HEK293 (cell line): Measurements from ENCODE around the gene HMSD.
A peak's percentile ranks its signal among the peaks of the same experiment; 100 is the strongest.
"Not testable (repeated sequence)": the region's sequence is repeated elsewhere in the genome, so short reads cannot be mapped to it uniquely, and the experiment has no call there.

Experiments used
- CTCF ChIA-PET: fragments of 350-600 bp; formaldehyde crosslinking; extraction: SDS; loops from one replicate; lab custom pipeline; 2021; ENCODE audit warnings: antibody characterized with exemption; lab: Yijun Ruan, JAX
- POLR2A ChIA-PET: fragments of 300-600 bp; formaldehyde crosslinking; extraction: SDS; loops from one replicate; lab custom pipeline; 2020; ENCODE audit warnings: antibody characterized with exemption, inconsistent platforms; lab: Yijun Ruan, JAX
- H3K27ac ChIP-seq: fragments of 200-500 bp; sonication (Bioruptor generic); 2 replicates; pipeline ENCODE4 v1.5.1; 2014; ENCODE audit warnings: low read depth, low read length, control low read depth, inconsistent platforms; ENCODE audit errors: extremely low read depth
- H3K36me3 ChIP-seq, 2 experiments: fragments of 200-500 bp in 1 of 2; sonication (Bioruptor generic) in 1 of 2; 1 replicate in 1 of 2; 2 replicates in 1 of 2; pipeline ENCODE4 v1.5.1; 2014 to 2017; ENCODE audit warnings: inconsistent platforms in 2 of 2, low read length in 2 of 2; ENCODE audit not compliant: control insufficient read depth in 2 of 2, insufficient read depth in 1 of 2
- H3K4me1 ChIP-seq: fragments of 200-500 bp; sonication (Bioruptor generic); 2 replicates; pipeline ENCODE4 v1.5.1; 2014; ENCODE audit warnings: mild to moderate bottlenecking, low read length, inconsistent platforms; ENCODE audit not compliant: control insufficient read depth, insufficient read depth
- H3K4me3 ChIP-seq: 2 replicates; pipeline ENCODE4 v1.5.1; 2011; ENCODE audit warnings: low read depth, mild to moderate bottlenecking, control low read depth, low read length, moderate library complexity
- H3K9me3 ChIP-seq: fragments of 200-500 bp; sonication (Bioruptor generic); 2 replicates; pipeline ENCODE4 v1.5.1; 2014; ENCODE audit warnings: low read depth, low read length, inconsistent platforms; ENCODE audit not compliant: control insufficient read depth, insufficient read depth
- HOXD13 ChIP-seq: sonication (generic); formaldehyde crosslinking; IDR thresholded peaks from 2 replicates; pipeline ENCODE4 v1.8.0; 2022; ENCODE audit warnings: missing genetic modification reagents, borderline replicate concordance
- REPIN1 ChIP-seq: fragments of 450-650 bp; formaldehyde crosslinking; IDR thresholded peaks from 2 replicates; pipeline ENCODE4 v1.5.1; 2017; ENCODE audit warnings: missing biosample characterization, missing genetic modification characterization, low read depth
- SCRT2 ChIP-seq: fragments of 450-650 bp; formaldehyde crosslinking; IDR thresholded peaks from 2 replicates; pipeline ENCODE4 v1.5.1; 2016; ENCODE audit warnings: missing biosample characterization, missing genetic modification characterization
- ZBTB20 ChIP-seq: fragments of 450-650 bp; formaldehyde crosslinking; IDR thresholded peaks from 2 replicates; pipeline ENCODE4 v1.5.1; 2016; ENCODE audit warnings: missing biosample characterization, missing genetic modification characterization
- ZBTB21 ChIP-seq: fragments of 450-650 bp; formaldehyde crosslinking; IDR thresholded peaks from 2 replicates; pipeline ENCODE4 v1.5.1; 2017; ENCODE audit warnings: missing biosample characterization, missing genetic modification characterization
- ZBTB26 ChIP-seq: fragments of 450-650 bp; formaldehyde crosslinking; optimal IDR thresholded peaks from 2 replicates; pipeline ENCODE3; 2016; ENCODE audit warnings: missing biosample characterization, mild to moderate bottlenecking, missing genetic modification characterization
- ZFP3 ChIP-seq: fragments of 450-650 bp; formaldehyde crosslinking; IDR thresholded peaks from 2 replicates; pipeline ENCODE4 v1.5.1; 2016; ENCODE audit warnings: low read depth, missing biosample characterization, missing genetic modification characterization
- ZNF146 ChIP-seq: fragments of 450-650 bp; formaldehyde crosslinking; IDR thresholded peaks from 2 replicates; pipeline ENCODE4 v1.5.1; 2016; ENCODE audit warnings: missing biosample characterization, missing genetic modification characterization
- ZNF24 ChIP-seq: fragments of 450-650 bp; formaldehyde crosslinking; IDR thresholded peaks from 2 replicates; pipeline ENCODE4 v1.5.1; 2016; ENCODE audit warnings: missing biosample characterization, missing genetic modification characterization
- ZNF248 ChIP-seq: fragments of 450-650 bp; formaldehyde crosslinking; IDR thresholded peaks from 2 replicates; pipeline ENCODE4 v1.5.1; 2017; ENCODE audit warnings: missing biosample characterization, missing genetic modification characterization
- ZNF274 ChIP-seq, 2 experiments: fragments of 200-500 bp in 1 of 2; fragments of 450-650 bp in 1 of 2; sonication (Bioruptor generic) in 1 of 2; formaldehyde crosslinking in 1 of 2; IDR thresholded peaks; 2 replicates each; pipeline versions ENCODE4 v1.5.1 to v1.6.1; 2014 to 2016; ENCODE audit warnings: borderline replicate concordance in 1 of 2, inconsistent platforms in 1 of 2, low read length in 1 of 2, missing biosample characterization in 1 of 2, missing genetic modification characterization in 1 of 2
- ZNF335 ChIP-seq: fragments of 450-650 bp; formaldehyde crosslinking; conservative IDR thresholded peaks from 2 replicates; pipeline ENCODE4 v1.5.1; 2016; ENCODE audit warnings: missing biosample characterization, missing genetic modification characterization
- ZNF514 ChIP-seq: fragments of 450-650 bp; formaldehyde crosslinking; IDR thresholded peaks from 2 replicates; pipeline ENCODE4 v1.5.1; 2016; ENCODE audit warnings: missing biosample characterization, missing genetic modification characterization
- ZNF626 ChIP-seq: fragments of 450-650 bp; sonication (Bioruptor Pico); formaldehyde crosslinking; IDR thresholded peaks from 2 replicates; pipeline ENCODE4 v1.5.1; 2018; ENCODE audit warnings: missing biosample characterization, missing genetic modification characterization, inconsistent platforms
- ZNF660 ChIP-seq: fragments of 450-650 bp; IDR thresholded peaks from 2 replicates; pipeline ENCODE4 v1.5.1; 2018; ENCODE audit warnings: missing biosample characterization, mild to moderate bottlenecking, missing genetic modification characterization
- ZNF777 ChIP-seq: fragments of 450-650 bp; formaldehyde crosslinking; IDR thresholded peaks from 2 replicates; pipeline ENCODE4 v1.5.1; 2017; ENCODE audit warnings: missing biosample characterization, missing genetic modification characterization, borderline replicate concordance
- TF ChIP-seq, protein P1 (sequence below): fragments of 450-650 bp; formaldehyde crosslinking; IDR thresholded peaks from 2 replicates; pipeline ENCODE4 v1.5.1; 2016; ENCODE audit warnings: missing biosample characterization, missing genetic modification characterization

The HMSD gene

GRCh38 chr18:63936156-63936931 lies 12.8 kb upstream of the HMSD start (continued):
- peak; percentile 31 for TF ChIP-seq ZBTB26 (tag by site-specific recombination)
- 0 out of 2 replicates have a peak, but pooled peaks have one; percentile 66 for TF ChIP-seq ZNF777
- peak; percentile 16; the same call in 1 of the 2 replicates for TF ChIP-seq ZNF335 (tag by site-specific recombination)
- TF ChIP-seq ZBTB20 (tag by site-specific recombination) = 0 out of 2 replicates have a peak, but pooled peaks have one; percentile 30

DNA sequence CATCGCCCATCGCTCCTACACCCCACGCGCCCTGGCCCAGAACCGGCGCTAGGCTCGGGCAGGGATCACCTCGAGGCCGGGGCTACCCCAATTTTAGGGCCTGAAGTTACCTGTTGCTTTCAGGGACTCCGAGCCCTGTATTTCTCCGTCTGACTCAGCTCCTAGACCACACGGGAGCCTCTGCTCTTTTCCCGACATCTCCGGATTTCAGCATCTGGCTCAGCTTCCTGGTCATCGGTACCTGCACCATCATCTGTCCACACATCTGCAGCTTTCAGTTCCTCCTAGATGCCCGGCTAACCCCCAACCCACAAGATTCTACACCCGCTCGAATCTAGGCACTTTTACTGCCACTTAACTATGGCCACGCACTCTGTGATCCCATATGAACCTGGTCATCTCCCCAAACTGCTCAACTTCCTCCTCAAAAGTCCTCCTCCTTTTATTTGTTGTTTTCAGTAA lies 12.1 kb upstream of the HMSD start:
- H3K27ac ChIP-seq = no peak overlapping the region
- TF ChIP-seq ZFP3 (tag by site-specific recombination) (no peak), SCRT2 (tag by site-specific recombination) (peak; percentile 43; the same call in 1 of the 2 replicates)
- TF ChIP-seq, all 188 proteins: peak for 1
- no peak overlapping the region for H3K4me3 ChIP-seq
- ChIA-PET CTCF (interaction anchor here (0.5 to 3.1 kb wide), 28 partner anchors 9 to 426 kb away, joined by 3 to 20 read pairs (median 5); partner anchors contain the start of genes HMSD and SERPINB10), POLR2A (interaction anchor here (1.2 kb wide), 1 partner anchor 34 kb away, joined by 3 read pairs; no protein-coding TSS in a partner anchor)
- no peaks in the 10 kb centered on the region for H3K36me3 ChIP-seq
- H3K9me3 ChIP-seq = no peaks in the 10 kb centered on the region
- no peaks in the 10 kb centered on the region for H3K4me1 ChIP-seq

- POLR2A ChIA-PET = no interaction called here
- CTCF ChIA-PET = interaction anchor here (1.3 kb wide), 1 partner anchor 45 kb away, joined by 3 read pairs; no protein-coding TSS in a partner anchor
- no peak overlapping the region for H3K27ac ChIP-seq
- H3K4me3 ChIP-seq = no peak overlapping the region
- no peaks in the 10 kb centered on the region for H3K36me3 ChIP-seq
- no peaks in the 10 kb centered on the region for H3K4me1 ChIP-seq
- no peaks in the 10 kb centered on the region for H3K9me3 ChIP-seq
- no peak for TF ChIP-seq ZNF335 (tag by site-specific recombination)
- no peak for TF ChIP-seq ZBTB21 (tag by site-specific recombination)
- no peak for TF ChIP-seq ZNF626 (tag by site-specific recombination)
- TF ChIP-seq ZNF24 = no peak
- TF ChIP-seq ZBTB26 (tag by site-specific recombination) = no peak
- TF ChIP-seq HOXD13 = no peak
- TF ChIP-seq ZNF146 (tag by site-specific recombination) = no peak
- TF ChIP-seq REPIN1 (tag by site-specific recombination) = no peak
- no peak for TF ChIP-seq ZNF514
- no peak for TF ChIP-seq ZNF660 (tag by site-specific recombination)
- TF ChIP-seq ZNF248 = no peak
- TF ChIP-seq, protein P1, sequence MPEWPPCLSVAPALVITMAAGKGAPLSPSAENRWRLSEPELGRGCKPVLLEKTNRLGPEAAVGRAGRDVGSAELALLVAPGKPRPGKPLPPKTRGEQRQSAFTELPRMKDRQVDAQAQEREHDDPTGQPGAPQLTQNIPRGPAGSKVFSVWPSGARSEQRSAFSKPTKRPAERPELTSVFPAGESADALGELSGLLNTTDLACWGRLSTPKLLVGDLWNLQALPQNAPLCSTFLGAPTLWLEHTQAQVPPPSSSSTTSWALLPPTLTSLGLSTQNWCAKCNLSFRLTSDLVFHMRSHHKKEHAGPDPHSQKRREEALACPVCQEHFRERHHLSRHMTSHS = no peak
- no peak for TF ChIP-seq ZNF274 (IDR thresholded peaks at IDR 0.05; ENCODE audit: low read length)
- TF ChIP-seq ZNF274 (tag by site-specific recombination; IDR thresholded peaks at IDR 0.05; ENCODE audit: borderline replicate concordance) = no peak
- TF ChIP-seq, all 188 proteins: peak for 0
These were observed 9.1 kb upstream of the HMSD start for GRCh38 chr18:63940008-63940407.

DNA sequence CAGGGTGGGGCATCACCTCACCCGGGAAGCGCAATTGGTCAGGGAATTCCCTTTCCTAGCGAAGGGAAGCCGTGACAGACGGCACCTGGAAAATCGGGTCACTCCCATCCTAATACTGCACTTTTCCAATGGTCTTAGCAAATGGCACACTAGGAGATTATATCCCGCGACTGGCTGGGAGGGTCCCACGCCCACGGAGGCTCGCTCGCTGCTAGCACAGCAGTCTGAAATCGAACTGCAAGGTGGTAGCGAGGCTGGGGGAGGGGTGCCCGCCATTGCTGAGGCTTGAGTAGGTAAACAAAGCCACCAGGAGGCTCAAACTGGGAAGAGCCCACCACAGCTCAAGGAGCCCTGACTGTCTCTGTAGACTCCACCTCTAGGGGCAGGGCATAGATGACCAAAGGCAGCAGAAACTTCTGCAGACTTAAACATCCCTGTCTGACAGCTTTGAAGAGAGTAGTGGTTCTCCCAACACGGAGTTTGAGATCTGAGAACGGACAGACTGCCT lies 8.5 kb upstream of the HMSD start:
- H3K4me1 ChIP-seq, H3K4me3 ChIP-seq, POLR2A ChIA-PET, H3K9me3 ChIP-seq, H3K36me3 ChIP-seq, H3K27ac ChIP-seq: not testable (repeated sequence)
- CTCF ChIA-PET = interaction anchor here (1.3 kb wide), 1 partner anchor 44 kb away, joined by 3 read pairs; no protein-coding TSS in a partner anchor
